HG02938 (cell line): ENCODE results near the gene PXK.

Experiments
- ATAC-seq: cut with Tn5 transposase; IDR thresholded peaks from one replicate; pipeline ENCODE4 v1.9.1; 2021; ENCODE audit warnings: mild to moderate bottlenecking, moderate library complexity; ENCODE audit not compliant: unreplicated experiment

Gene PXK

DNA sequence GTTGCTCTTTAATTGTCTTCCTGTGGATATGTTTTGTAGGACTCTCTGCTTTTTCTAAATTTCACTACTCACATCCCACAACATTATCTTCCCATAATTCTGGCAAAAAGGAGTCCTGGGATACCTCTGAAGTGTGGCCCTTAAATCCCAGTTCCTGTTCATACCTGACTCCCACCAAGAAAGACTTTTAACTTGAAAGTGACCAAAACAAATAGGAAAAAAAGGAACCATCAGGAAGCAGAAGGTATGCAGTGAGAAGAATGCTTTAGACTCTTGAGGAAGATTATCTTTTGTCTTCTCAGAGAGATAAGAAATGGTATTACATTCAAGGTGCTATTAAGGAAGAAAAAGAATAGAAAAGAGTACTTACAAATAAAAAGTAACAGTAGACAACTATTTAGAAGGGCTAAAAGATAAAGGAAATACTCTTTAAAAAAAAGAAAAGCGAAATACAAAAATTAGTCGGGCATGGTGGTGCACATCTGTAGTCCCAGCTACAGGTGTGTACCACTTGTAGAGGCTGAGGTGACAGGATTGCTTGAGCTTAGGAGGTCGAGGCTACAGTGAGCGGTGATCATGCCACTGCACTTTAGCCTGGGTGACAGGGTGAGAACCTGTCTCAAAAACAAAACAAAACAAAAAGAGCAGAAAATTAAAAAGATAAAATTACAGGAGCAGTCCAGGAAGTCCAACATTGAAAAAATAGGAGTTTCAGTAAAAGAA, 46.8 kb downstream of the PXK start:
- no peak for ATAC-seq

DNA sequence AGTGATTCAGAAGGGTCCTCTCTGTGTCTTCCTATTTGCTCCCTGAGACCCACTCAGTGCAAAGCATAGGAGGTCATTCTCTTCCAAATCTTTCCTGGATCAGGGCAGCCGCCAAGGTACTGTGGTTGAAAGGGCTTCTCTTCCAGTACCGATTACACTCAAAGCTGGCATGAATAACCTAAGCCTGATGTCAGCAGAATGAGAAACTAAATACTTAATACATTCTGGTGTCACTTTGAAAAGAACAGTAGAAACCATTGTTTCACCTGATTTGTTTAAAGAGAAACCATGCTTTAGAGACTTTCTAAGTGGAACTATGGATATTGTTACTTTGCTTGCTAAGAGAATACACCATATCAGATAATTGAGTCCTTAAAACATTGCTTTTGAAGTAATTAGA, 50.8 kb downstream of the PXK start:
- ATAC-seq = no peak

DNA sequence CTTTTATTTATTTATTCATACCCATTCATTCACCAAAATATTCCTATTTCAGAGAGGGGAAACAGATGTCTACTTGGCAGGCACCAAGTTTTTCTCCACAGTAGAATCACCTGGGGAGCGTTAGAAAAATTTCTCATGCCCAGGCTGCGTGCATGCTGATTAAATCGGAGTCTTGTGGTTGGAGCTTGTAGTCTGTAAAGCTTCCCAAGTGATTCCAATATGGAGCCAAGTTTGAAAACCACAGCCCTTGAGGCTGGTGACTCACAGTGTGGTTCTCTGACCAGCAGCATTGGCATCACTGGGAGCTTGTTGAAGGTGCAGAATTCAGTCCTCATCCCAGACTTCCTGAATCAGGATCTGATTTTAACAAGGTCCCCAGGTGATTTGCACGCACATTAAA, 51.2 kb downstream of the PXK start:
- no peak for ATAC-seq

DNA sequence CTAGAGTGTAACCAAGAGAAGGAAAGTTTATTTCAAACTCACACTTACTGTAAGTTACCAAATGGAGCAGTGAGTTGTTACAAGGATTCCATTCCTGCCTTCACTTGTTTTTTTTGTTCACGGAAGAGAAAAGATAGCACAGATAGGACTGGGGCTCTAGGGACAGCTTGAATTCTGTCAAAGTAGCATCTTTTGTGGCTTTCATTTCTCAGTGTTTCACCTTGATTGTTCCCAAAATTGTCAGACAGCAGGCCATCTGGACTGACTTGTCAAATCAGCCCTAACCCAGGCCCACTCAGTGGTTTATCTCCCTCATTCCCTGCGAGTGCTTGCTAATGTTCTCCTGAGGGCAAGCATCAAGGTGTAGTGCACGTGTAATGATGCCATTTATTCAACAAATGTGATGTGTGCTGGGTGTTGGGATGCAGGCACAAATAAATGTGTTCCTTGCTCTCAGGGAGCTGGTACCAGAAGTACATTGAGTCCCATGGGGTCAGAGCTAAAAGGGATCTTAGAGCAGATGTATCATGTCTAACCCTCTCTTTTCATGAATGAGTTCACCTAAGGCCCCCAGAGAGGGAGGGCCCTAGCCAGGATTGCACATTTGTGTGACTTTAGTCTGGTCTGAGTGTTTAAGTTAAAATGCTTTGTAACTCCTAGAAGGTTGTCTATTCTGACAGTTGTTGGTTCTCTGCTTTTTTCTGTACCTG, 51.8 kb downstream of the PXK start:
- ATAC-seq = no peak

DNA sequence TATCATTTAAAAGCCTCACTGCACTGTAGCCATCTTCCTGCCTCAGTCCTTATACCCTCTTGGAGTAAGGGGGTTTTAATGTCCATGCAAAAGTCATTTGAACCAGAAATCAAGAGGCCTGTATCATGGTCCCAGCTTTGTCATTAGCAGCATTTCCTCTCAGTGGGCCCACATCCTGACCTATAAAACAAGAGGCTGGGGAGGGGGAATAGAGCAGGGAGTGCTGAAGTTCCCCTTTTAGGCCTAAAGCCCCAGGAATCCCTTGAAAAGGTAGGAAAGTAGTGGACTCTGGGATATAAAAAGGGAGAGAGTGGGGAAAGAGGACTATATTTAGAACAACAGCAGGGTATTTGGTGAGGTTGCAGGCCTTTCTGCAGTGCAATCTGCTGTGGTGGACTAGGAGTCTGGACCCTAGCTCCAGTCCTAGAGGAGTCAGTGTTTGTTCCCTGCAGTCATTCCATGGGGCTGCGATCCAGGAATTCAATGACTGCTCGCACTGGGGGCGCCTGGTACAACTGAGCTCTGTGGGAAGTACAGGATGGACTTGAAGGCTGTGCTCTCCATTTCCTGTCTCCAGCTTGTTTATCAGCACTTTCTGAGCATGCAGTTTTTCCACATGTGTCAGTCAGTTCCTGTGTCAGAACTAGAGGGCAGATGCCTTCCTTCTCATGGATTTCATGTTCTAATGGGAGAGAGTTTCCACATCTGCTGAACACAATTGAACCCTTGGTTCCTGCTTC, 54.1 kb downstream of the PXK start:
- no peak for ATAC-seq

DNA sequence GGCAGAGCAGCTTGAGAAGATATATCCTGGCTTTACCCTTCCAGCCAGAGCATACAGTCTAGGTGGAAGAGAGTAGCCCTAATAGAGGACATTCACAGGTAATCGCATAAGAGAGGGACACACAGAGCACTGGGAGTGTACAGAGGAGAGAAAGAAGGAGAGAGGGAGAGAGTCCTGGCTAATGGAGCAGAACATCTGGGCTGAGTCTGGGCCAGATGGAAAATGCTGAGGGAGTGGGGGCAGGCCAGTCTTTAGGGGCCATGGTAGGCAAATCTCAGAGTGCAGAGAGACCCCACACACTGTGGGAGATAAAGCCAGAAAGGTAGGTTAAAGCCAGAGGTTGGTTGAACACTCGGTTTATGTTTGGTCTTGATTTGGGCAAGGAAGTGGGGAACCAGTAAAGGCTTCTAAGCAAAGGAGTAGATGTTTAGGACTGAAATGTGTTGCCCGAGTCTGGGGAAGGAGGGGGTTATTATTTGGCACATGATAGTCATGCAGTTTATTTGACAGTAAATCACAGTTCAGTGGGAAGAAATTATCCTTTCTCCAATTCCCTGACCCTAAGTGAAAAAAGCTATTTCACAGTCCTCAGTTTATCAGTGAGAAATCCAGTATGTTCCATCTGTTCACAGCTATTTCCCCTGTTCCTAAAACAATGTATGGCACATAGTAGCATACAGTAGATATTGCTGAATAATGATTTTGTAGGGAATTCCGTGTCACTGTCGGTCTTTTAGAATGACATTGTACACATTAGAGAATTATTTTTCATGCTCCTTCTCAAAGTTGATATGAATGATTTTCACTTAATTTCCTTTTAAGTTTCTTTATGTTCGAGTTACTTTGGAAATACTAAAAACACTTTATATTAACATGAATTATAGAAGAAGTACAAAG, 55.2 kb downstream of the PXK start:
- ATAC-seq = no peak

DNA sequence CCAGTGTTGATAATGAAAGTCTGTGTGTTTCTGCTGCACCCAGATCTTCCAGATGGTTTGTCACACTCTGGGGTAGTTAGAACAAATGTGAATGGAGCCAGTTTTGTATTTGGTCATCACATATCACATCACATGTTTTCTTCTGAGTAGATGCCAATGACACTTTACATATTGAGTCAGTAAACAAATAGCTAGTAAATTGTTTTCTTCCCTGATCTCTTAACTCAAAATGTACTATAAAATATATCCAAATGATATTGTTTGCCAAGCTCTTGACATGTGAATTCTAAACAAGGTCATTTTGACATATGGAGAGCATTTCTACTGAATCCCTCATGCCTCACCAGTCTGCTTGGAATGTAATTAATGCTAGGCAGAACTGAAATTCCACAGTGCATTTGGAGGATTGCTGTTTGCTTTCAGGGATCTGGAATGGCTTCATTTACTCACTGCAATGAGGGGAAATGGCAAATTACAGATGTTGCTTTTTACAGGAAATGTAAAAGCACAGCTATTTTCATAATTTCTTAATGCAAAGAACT, 55.9 kb downstream of the PXK start:
- ATAC-seq = no peak

DNA sequence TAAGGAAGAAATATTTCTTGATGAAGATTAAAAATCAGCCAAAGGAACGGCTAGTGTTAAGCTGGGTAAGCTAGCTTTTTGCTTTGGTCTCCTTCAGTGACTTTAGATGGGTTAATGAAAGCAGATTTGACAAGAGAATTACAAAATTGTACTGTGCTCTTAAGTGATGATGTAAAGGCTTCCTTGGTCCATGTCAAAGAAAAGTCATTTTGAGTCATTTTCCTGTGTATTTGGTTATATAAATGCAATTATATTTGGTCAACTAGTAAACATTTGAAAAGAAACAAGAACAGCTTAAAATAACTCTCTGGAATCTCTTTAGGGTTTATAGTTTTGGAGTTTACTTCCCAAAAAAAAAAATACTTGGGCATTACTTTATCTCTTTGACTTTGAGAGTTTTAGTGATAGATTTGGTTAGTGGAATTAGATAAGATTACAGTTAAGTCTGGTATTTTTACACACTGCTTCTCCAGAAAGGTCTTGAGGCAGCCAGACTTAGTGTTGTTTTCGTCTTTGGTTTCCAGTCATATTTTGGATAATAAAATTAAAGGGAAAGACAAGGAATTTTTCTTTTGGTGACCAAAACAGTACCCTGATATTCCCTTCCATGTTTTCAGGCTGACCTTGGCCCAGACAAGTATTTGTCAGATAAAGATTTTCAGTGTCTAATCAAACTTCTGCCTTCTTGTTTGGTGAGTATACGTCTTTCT, 58.6 kb downstream of the PXK start:
- no peak for ATAC-seq

DNA sequence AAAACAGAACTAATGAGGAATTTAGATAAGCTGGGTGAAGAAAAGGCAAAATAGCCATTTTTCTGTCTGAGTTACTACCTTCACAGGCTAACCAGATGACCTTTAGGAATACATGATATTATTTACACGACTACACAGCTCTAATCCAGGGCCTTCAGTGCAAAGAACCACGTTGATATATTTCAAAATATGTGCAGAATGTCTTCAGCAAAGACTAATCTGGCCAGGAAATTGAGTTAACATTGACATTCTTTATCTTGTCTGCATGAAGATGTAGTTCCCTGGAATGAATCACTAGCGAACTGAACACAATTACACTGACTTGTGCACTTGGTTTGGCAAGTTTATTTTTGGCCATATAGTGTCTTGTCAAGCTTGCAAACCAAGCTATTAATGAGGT, 59.5 kb downstream of the PXK start:
- ATAC-seq = no peak

DNA sequence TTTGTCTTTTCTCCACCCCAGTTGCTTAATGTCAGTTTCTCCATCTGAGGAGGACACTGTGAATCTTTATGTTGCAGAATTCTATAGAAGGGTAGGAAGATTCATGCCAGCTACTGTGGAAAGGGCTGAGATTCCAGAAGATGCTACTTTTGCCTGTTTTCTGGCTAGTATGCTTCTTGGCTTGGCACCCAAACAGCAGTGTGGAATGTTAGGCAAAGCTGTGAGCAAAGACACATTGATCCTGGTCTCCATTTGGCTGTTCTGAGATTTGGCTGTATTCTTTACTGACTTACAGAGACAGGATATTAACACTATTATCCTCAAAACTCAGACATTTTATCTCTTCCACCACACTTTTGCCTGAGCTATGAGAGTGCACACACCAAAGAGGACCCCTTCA, 61.6 kb downstream of the PXK start:
- no peak for ATAC-seq

DNA sequence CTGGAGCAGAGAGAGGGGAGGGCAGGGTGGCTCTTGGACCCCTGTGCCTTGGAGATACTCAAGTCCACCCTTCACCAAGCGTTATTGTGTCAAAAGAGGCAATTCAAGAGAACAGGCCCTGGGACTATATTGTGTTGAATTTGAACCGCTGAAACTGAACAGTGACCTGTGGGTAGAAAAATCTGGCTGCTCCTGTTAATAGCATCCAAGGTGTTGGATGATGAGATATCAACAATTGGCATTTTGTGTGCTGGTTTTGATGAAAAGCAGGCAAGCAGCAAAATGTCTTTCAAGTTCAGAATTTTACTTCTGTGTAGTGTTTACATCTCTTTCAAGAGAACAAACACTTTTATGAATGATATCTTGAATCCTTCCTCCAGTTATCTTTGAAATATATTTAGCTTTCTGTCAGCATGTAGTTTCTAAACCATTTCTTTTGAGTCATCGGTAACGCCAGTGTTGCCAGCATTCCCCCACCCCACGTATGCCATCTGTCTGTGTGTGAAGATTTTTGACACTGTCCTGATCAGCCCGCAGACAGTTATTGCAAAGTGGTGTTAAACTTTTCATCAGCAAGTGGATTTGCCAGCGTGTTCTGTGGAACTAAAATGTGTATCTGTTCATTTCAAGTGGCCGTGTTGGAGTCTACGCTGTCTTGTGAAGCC, 66.1 kb downstream of the PXK start:
- no peak for ATAC-seq

DNA sequence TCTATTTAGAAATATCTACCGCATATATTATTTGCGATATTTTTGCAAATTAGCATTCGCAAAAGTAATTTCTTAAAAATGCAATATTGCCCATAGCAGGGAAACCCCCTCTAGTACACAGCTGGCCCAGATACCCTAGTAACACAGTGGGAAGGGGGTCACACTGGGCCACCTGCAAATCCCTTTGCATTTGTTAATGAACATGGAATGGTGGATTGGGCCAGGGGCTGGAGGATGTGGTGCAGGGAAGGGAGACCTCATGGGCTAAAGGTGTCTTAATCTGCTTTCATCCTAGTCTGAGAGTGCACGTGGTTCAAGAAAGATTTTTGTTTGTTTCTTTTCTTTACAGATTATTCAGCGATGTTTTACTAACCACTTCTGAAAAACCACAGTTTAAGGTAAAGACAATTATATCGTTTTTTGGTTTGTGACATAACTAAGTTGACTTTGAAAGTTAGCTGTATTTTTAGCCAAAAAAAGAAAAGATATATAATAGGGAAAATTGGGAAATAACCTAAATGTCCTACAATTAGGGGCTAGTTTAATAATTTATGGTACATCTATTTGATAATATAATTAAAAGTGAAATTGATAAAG, 70.9 kb downstream of the PXK start:
- no peak for ATAC-seq

DNA sequence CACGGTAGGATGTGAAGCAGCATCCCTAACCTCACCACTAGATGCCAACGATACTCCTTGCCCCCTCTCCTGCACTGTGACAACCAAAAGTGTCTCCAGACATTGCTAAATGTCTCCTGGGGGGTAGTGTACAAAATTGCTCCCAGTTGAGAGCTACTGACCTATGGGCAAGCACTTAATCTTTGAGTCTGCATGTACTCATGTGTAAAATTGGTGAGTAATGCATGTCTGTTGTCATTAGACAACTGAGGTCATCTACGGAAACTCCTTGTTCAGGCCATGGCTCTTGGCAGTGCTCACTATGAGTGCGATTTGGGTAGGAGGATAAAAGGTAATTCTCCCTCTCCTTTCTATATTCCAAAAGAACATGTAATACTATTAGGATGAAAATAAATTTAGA, 71.7 kb downstream of the PXK start:
- no peak for ATAC-seq

DNA sequence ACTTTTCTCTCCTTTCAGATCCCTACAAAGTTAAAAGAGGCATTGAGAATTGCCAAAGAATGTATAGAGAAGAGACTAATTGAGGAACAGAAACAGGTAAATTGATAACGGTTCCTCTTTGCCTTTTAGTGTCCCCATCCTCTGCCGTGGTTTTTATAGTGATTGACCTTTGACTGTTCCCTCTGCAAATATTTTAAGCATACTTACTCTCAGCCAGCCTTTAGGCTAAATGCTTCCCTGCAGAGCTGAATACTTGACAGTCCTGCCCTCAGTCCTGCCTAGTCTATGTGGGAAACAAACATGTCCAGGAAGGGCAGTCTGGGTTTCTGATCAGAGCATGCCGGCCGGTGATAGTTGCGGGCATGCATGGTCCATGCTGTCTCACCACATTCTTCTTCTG, 76.2 kb downstream of the PXK start:
- no peak for ATAC-seq

DNA sequence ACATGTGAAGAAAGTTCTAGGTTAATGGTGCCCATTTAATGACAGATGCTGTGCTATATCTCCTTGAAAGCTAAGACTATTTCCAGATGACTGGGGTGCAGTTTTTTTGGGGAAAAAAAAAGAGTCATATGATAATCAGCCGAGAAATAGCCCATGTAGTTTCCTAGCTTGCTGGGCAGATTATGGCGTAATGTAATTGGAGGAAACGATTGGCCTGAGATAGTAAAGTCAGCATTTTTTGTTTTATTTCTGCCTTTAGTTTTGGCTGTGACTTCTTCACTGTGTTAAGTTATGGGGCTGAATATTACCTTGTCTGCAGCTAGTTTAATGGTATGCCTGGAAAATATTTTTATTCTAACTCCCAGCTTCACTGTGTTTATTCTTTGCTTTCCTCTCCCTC, 77.0 kb downstream of the PXK start:
- ATAC-seq = no peak

DNA sequence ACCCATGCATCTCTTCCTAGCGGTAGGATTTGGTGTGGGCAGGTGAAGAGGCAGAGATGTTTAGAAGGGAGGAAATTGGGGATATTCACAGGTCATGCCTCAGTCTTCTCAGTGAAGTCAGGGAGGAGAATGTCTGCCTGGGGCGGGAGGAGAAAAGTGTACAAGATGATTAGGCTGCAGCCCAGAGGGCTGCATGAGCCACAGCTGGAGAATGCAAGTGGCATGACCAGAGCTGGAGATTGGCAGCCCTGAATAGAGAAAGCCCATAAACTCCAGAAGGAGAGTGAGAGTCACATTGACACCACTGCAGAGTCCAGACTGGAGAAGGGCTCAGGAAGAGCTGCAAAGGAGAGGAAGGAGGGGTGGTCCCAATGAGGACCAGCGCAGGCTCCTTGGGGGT, 78.3 kb downstream of the PXK start:
- ATAC-seq = no peak

DNA sequence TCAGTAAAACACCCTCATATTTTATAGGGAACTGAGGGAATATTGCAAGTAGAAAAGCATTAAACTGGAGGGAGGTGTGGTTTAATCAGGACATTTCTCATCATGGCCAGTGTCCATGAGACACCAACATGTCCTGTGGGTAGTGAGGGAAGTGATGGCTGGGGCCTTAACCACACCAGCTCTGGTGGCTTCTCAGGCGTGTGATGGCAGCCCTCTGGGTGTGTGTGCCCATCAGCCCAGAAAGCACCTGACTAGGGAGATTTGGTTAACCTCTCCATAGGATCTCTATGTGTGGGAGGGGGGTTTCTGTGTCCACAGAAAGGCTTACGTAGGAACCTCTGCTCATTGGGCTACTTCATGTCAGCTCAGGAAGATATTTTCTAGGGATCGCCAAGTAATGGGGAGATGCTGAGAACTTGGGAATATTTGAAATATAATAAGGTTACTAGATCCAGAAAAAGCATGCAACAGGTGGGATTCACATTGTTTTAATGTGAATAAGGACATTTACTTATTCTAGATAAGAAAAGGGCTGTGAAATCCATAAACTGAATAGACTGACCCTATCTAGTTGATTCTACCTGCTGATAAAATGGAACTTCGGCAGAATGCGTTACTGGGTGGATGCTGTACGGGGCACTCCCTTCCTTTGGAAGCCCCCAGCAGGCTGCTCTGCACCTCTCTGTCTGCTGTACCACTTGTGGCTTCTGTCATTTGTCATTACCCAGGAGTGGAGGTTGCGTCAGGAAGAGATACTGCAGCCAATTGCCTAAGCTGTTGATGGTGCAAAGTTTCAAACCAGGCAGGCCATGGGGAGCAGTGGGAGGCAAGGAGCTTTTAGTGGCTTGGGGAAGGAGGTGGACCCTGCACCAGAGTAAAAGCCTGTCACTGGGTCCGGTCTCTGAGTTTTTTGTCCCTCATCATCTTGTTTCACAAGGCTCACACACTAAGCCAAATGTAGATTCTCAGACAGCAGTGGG, 79.4 kb downstream of the PXK start:
- no peak for ATAC-seq

DNA sequence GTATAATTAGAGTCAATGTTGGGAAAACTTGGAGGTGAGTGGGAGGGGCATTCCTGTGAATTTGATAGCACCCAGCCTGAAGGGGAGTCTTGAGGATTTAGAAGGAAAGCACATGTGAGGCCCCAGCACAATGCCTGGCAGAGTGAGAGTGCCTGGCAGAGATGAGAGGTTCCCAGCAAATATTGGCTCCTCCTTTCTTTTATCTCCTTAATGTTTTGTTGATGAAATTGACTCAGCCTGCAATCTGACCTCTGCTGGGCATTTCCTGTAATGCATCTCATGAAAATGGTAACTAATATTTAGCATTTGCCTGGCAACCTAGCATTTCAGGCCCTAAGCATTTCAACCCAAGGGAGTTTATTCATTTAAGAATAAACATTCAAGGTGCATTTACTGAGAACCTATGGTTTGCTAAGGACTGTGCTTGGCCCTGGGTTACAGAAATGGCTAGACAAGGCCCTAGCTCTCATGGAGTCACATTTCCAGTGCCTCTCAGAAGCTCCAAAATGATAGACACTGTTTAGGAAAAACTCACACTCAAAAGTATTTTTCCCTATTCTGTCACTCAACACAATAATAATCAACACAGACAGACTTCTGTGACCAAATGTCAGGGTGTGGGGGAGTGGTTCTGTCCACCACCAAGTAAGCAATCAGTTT, 82.0 kb downstream of the PXK start:
- no peak for ATAC-seq
